DMS153 (cell line): Measurements from ENCODE around the gene ELL.

Source experiments
- DNase-seq: peaks from one replicate; lab custom pipeline; 2025; lab: John Stamatoyannopoulos, UW

Gene ELL

GRCh38 chr19:18504886-18505610, 16.8 kb downstream of the ELL start:
- DNase-seq: no peak

GRCh38 chr19:18503971-18504885, 17.6 kb downstream of the ELL start:
- DNase-seq: no peak

GRCh38 chr19:18503337-18503970, 18.4 kb downstream of the ELL start:
- no peak for DNase-seq

- no peak for DNase-seq
Observed at GRCh38 chr19:18502638-18503294, 19.1 kb downstream of the ELL start.

GRCh38 chr19:18502246-18502637, 19.6 kb downstream of the ELL start:
- no peak for DNase-seq

GRCh38 chr19:18501832-18502231, 20.0 kb downstream of the ELL start:
- DNase-seq: no peak

GRCh38 chr19:18501351-18501750, 20.5 kb downstream of the ELL start:
- no peak for DNase-seq

- DNase-seq: no peak
Observed at GRCh38 chr19:18500799-18501198, 21.1 kb downstream of the ELL start.

GRCh38 chr19:18500376-18500775, 21.5 kb downstream of the ELL start:
- DNase-seq: no peak

GRCh38 chr19:18499055-18499775, 22.7 kb downstream of the ELL start:
- no peak for DNase-seq

GRCh38 chr19:18496980-18497256, 25.0 kb downstream of the ELL start:
- no peak for DNase-seq

- DNase-seq: no peak
Observed at GRCh38 chr19:18496167-18496979, 25.5 kb downstream of the ELL start.

- DNase-seq: no peak
Observed at GRCh38 chr19:18495204-18495911, 26.5 kb downstream of the ELL start.

- no peak for DNase-seq
Observed at GRCh38 chr19:18494267-18494607, 27.6 kb downstream of the ELL start.

- DNase-seq: no peak
Observed at GRCh38 chr19:18493440-18494266, 28.2 kb downstream of the ELL start.

GRCh38 chr19:18491995-18492953, 29.6 kb downstream of the ELL start:
- DNase-seq: no peak

- DNase-seq: no peak
Observed at GRCh38 chr19:18490728-18491127, 31.1 kb downstream of the ELL start.

- DNase-seq: no peak
Observed at GRCh38 chr19:18489627-18490184, 32.2 kb downstream of the ELL start.
